Vagina (tissue), 2 donors: ENCODE results near the gene MAPRE3.

ENCODE experiments used
- POLR2A ChIP-seq, 2 donors: fragments of 450-650 bp; IDR thresholded peaks; one replicate each; pipeline ENCODE4 v1.6.1; 2017; ENCODE audit warnings: antibody characterized with exemption in 2 of 2, mild to moderate bottlenecking in 2 of 2, moderate library complexity in 2 of 2
- TF ChIP-seq, protein P1 (sequence below), 3 experiments: fragments of 450-650 bp in 2 of 3; fragments of 200-600 bp in 1 of 3; sonication (generic) in 1 of 3; IDR thresholded peaks; one replicate each; pipeline ENCODE4 v1.5.1; 2017 to 2019; ENCODE audit warnings: antibody characterized with exemption in 3 of 3, mild to moderate bottlenecking in 2 of 3, moderate library complexity in 2 of 3

DNA sequence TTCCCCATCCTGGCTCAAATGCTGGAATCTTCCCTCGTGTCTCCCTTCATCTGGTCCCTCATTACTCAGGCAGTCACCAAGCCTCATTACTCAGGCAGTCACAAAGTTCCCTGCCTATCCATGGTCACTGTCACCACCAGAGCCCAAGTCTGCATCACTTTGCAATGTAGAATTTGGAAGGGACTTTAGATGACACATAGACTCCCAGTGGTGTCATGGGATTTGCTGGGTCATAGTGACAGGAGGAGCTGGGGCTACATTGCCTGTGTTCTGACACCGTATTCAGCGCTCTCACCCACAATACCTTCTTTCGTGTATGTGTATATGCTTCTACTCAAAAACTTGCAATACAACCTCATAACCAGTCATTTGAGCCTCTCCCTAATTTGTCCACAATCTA, 105.9 kb downstream of the MAPRE3 start:
- no peak for TF ChIP-seq POLR2A (IDR thresholded peaks at IDR 0.05)
- TF ChIP-seq, protein P1, sequence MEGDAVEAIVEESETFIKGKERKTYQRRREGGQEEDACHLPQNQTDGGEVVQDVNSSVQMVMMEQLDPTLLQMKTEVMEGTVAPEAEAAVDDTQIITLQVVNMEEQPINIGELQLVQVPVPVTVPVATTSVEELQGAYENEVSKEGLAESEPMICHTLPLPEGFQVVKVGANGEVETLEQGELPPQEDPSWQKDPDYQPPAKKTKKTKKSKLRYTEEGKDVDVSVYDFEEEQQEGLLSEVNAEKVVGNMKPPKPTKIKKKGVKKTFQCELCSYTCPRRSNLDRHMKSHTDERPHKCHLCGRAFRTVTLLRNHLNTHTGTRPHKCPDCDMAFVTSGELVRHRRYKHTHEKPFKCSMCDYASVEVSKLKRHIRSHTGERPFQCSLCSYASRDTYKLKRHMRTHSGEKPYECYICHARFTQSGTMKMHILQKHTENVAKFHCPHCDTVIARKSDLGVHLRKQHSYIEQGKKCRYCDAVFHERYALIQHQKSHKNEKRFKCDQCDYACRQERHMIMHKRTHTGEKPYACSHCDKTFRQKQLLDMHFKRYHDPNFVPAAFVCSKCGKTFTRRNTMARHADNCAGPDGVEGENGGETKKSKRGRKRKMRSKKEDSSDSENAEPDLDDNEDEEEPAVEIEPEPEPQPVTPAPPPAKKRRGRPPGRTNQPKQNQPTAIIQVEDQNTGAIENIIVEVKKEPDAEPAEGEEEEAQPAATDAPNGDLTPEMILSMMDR (IDR thresholded peaks at IDR 0.05): no peak
